GM20000 (cell line): ENCODE results near the gene PALS2.

Source experiments
- DNase-seq: peaks from one replicate; pipeline ENCODE4 v3.0.0; 2012; ENCODE audit warnings: low spot score
- CTCF ChIP-seq: IDR thresholded peaks from 2 replicates; pipeline ENCODE4 v1.5.1; 2012; ENCODE audit warnings: mild to moderate bottlenecking, control low read depth; ENCODE audit errors: extremely low read depth, missing control alignments

Gene PALS2

GRCh38 chr7:24587853-24588252 lies 14.6 kb downstream of the PALS2 start:
- peak; percentile 17 for TF ChIP-seq CTCF
- DNase-seq = no peak

- TF ChIP-seq CTCF = no peak
- DNase-seq = no peak
These were observed 17.9 kb downstream of the PALS2 start for GRCh38 chr7:24591152-24591551.

GRCh38 chr7:24595671-24596418 lies 22.6 kb downstream of the PALS2 start:
- TF ChIP-seq CTCF = no peak
- no peak for DNase-seq

GRCh38 chr7:24597014-24597413 lies 23.8 kb downstream of the PALS2 start:
- no peak for DNase-seq
- TF ChIP-seq CTCF = no peak

GRCh38 chr7:24601600-24601999 lies 28.3 kb downstream of the PALS2 start:
- DNase-seq = no peak
- TF ChIP-seq CTCF = no peak

- DNase-seq = no peak
- TF ChIP-seq CTCF = no peak
These were observed 29.7 kb downstream of the PALS2 start for GRCh38 chr7:24602860-24603456.

GRCh38 chr7:24604630-24605029 lies 31.4 kb downstream of the PALS2 start:
- DNase-seq = no peak
- TF ChIP-seq CTCF = no peak
